T-helper 1 cell treated with Interleukin-12 subunit alpha and Interleukin-12 subunit beta and Interleukin-4 antibody, amounts not matched to agents 30 μg/mL and 1 μg/mL, for 36 hours (primary cell): Measurements from ENCODE around the gene BICC1.

ENCODE experiments used
- H3K27ac Mint-ChIP-seq: one replicate; pipeline ENCODE4 v1.8.0; 2021; ENCODE audit warnings: mild to moderate bottlenecking, mixed read lengths
- H3K27me3 Mint-ChIP-seq: one replicate; pipeline ENCODE4 v1.8.0; 2021; ENCODE audit warnings: low read depth, mixed read lengths
- H3K36me3 Mint-ChIP-seq: one replicate; pipeline ENCODE4 v1.8.0; 2021; ENCODE audit warnings: low read depth, mixed read lengths
- H3K4me1 Mint-ChIP-seq: one replicate; pipeline ENCODE4 v1.8.0; 2021; ENCODE audit warnings: low read depth, mixed read lengths
- H3K4me3 Mint-ChIP-seq: one replicate; pipeline ENCODE4 v1.8.0; 2021; ENCODE audit warnings: mild to moderate bottlenecking, moderate library complexity, mixed read lengths
- H3K9me3 Mint-ChIP-seq: one replicate; pipeline ENCODE4 v1.8.0; 2021; ENCODE audit warnings: mixed read lengths

Gene BICC1

DNA sequence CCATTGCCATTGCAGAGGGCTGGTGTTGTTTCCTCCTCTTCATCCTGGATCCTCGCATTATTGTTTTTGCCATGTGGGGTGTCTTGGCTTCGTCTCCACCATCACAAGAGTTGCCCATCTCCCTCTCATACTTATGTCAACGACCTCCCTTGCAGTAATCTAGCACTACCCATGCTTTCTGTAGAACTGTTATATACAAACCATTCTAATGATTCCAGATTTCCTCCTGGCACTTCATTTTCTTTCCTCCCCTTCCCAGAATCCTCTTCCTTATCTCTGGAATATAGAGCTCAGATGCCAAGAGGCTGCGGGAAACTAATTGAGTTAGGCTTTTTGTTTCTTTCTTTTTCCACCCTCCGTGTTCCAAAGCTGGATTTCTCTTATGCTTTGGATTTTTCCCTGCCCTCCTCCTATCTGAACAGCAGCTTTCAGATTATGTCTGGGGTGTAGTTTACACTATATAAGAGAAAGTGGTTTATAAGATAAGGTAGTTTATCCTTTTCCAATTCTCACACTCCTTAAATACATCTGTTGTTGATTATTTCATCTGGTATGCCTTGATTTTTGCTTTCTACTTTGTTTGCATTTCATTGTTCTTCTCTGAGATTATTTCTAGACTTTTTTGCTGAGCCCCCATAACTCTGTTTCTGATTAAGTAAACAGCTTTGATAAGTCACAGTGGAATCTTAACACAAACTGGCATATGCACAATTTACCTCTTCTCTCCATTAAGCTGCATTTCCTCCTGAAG is 264.1 kb downstream of the BICC1 start:
- no peaks in the 10 kb centered on the region for H3K4me1 Mint-ChIP-seq
- H3K9me3 Mint-ChIP-seq: no peaks in the 10 kb centered on the region
- H3K36me3 Mint-ChIP-seq: no peaks in the 10 kb centered on the region
- H3K27me3 Mint-ChIP-seq: no peaks in the 10 kb centered on the region
- no peak overlapping the region for H3K27ac Mint-ChIP-seq
- H3K4me3 Mint-ChIP-seq: no peak overlapping the region

DNA sequence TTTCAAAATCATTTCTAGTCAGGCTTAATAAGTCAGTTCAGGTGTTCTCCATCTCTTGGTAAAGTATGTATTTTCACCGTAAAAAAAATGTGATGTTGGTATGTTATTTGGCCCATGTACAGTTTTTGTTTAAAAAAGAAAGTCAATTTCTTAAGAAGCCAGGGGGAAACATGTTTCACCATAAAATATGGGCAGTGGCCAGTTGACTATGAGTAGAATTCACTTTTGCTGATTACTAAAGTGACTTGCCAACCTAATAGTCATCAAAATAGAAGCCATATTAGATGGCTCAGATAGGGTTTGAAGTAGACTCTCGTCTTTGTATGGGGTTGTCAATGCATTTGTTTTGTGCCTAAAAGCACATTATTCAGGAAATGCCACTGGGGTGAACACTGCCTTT is 266.3 kb downstream of the BICC1 start:
- Mint-ChIP-seq H3K27ac (no peak overlapping the region), H3K9me3 (no peaks in the 10 kb centered on the region), H3K4me3 (no peak overlapping the region), H3K4me1 (no peaks in the 10 kb centered on the region), H3K27me3 (no peaks in the 10 kb centered on the region), H3K36me3 (no peaks in the 10 kb centered on the region)

DNA sequence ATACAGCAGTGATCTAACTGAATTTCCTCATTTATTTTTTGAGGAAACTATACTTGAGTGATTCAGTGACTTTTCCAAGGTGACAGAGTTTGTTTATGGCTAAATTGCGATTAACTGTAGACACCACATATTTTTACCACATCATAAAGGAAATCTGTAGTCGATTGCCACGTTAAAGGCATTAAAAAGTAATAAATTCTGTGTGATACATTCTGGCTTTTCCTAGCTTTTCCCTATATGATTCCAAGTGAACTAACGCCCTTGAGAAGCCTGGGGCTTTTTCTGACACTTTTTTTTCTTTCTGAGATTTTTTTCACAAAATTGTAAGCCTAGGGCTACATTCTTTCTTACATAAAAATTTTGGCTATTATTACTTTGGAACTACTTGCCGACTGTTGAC is 266.9 kb downstream of the BICC1 start:
- Mint-ChIP-seq H3K27me3 (no peaks in the 10 kb centered on the region), H3K4me3 (no peak overlapping the region), H3K27ac (no peak overlapping the region), H3K4me1 (no peaks in the 10 kb centered on the region), H3K9me3 (no peaks in the 10 kb centered on the region), H3K36me3 (no peaks in the 10 kb centered on the region)

DNA sequence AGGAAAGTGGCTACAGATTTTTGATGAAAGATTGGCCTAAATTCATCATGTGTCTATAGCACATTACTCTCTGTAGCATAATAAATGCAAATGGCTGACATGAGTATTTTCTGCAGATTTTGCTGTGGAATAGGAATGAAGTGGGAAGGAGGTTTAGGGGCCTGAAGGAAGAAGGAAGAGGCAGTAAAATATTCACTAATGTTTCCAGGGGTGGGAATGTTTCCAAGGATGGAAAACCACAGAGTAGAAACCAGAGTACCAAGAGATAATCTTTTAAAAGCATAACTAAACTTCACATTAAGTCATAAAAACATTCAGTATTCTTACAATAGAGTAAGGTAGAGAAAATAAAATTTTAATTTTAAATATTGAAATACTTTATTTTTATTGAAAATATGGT is 267.8 kb downstream of the BICC1 start:
- Mint-ChIP-seq H3K9me3 (no peaks in the 10 kb centered on the region), H3K4me1 (no peaks in the 10 kb centered on the region), H3K36me3 (no peaks in the 10 kb centered on the region), H3K4me3 (no peak overlapping the region), H3K27me3 (no peaks in the 10 kb centered on the region), H3K27ac (no peak overlapping the region)

DNA sequence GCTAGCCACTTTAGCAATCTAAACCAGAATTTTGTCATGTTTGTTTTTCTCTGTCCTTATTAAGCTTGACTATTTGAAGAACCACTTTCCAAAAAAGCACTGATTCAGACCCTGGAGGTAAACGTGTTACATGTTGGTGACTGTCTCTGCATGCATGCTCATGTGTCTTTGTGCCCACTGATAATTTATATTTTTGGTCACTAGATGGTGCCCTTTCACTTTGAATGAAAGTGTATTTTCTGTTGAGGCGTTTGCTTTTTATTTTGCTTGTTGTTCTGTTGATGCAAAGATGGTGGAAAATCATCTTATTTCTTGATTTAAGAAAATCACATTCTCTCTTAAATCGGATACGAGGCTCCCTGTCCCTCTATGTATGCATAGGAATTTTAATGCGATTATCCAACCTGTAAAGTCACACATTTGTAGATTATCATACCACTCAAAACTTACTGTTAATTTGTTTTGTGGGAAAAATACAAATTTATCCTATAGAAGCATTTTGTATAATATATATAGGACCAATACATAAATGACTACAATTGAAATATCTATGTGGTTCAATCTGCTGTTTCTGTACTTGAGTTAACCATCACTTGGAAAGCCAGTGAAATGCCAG is 269.3 kb downstream of the BICC1 start:
- Mint-ChIP-seq H3K27me3 (no peaks in the 10 kb centered on the region), H3K36me3 (no peaks in the 10 kb centered on the region), H3K27ac (no peak overlapping the region), H3K4me1 (no peaks in the 10 kb centered on the region), H3K4me3 (no peak overlapping the region), H3K9me3 (no peaks in the 10 kb centered on the region)

DNA sequence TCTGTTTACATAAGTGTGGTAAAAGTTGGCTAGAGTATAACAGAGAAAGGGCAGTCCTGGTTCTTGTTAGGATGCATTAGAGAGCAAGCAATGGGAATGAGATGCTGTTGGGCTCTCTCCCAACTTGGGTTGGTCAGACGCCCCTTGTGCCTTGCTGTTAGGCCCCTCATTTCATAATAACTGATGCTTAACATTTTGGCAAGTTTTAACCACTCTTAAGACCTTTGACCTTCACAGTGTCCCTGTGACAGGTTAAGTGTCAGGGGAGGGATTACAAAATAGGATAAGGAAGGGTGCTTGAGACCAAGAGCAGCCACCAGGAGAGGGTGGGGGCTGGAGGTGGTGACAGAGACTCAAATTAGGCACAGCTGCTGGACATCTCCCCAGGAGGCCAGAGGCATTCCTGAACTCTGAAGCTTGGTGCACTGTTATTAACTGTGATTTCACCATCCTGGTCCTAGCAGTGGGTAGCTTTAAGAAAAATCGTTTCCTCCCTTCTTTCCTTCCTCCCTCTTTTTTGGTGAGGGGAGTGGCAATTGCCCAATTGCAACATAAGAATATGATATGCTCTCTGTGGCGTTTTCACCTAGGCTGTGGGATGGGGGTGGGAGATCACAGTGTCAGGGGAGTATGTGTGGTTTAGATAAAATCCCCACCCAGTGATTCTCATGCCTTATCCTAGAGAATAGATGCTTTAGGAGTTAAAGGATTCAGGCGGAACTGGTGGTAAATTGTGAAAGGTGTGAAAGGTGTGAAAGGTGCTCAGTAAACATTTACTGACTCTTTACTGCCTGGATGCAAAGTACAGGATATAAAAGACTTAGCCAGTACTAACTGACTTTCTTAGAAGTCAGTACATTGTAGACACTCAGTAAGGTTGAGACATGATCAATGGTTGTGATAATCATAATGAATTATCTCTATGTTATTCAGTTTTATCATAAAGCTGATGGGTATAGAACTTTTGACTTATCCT is 270.5 kb downstream of the BICC1 start:
- Mint-ChIP-seq H3K36me3 (no peaks in the 10 kb centered on the region), H3K9me3 (no peaks in the 10 kb centered on the region), H3K4me1 (no peaks in the 10 kb centered on the region), H3K4me3 (no peak overlapping the region), H3K27ac (no peak overlapping the region), H3K27me3 (no peaks in the 10 kb centered on the region)

DNA sequence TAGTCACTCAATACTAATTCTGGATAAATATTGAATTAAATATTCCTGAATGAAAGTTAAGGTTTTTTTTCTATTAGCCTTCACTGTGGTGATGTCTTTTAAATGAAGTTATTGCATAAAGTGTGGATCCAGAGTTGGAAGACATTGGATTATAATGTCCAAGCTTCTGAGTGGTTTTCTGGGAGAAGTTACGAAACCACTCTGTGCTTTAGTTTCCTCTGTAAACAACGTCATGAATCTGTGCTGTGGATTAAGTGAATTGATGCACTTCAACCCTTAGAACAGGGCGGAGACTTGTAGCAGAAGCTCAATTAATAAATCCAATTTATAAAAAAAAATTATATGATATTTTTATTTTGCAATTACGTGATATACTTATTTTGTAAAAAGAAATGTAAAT is 271.7 kb downstream of the BICC1 start:
- Mint-ChIP-seq H3K27me3 (no peaks in the 10 kb centered on the region), H3K36me3 (no peaks in the 10 kb centered on the region), H3K9me3 (no peaks in the 10 kb centered on the region), H3K4me3 (no peak overlapping the region), H3K4me1 (no peaks in the 10 kb centered on the region), H3K27ac (no peak overlapping the region)

DNA sequence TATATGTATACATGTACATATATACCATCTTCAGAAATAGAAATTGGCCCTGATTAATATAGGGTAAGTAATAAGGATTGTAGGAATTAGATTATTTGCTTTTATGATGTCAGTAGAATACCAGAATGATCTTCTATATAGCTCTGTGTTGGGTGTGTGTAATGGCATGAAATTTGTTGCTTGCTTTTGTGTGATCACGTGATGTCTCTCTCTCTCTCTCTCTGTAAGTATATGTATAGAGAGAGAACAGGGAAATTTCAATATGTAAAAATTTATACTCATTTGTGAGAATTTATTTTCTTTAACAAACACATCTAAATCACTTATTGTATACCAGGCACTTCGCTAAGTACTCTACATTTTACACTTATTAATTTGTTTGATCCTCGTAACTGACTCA is 272.7 kb downstream of the BICC1 start:
- Mint-ChIP-seq H3K27ac (no peak overlapping the region), H3K4me3 (no peak overlapping the region), H3K9me3 (no peaks in the 10 kb centered on the region), H3K36me3 (no peaks in the 10 kb centered on the region), H3K27me3 (no peaks in the 10 kb centered on the region), H3K4me1 (no peaks in the 10 kb centered on the region)

DNA sequence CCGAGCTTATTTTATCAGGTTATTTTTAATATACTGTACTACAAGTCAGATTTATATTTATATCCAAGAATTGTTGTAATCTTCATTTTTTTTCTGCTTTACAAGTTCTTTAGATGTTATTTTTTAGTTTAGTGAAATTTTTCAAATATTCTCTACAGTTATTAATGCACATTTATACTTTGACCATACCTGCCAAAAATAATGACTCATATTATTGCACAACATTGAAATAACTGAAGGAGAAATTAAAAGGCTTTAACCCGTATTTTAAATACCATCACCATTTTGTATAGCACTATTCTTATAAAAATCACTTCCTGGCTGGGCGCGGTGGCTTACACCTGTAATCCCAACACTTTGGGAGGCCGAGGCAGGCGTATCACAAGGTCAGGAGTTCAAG is 278.5 kb downstream of the BICC1 start:
- Mint-ChIP-seq H3K27ac (no peak overlapping the region), H3K4me1 (no peaks in the 10 kb centered on the region), H3K9me3 (no peaks in the 10 kb centered on the region), H3K27me3 (no peaks in the 10 kb centered on the region), H3K4me3 (no peak overlapping the region), H3K36me3 (no peaks in the 10 kb centered on the region)

DNA sequence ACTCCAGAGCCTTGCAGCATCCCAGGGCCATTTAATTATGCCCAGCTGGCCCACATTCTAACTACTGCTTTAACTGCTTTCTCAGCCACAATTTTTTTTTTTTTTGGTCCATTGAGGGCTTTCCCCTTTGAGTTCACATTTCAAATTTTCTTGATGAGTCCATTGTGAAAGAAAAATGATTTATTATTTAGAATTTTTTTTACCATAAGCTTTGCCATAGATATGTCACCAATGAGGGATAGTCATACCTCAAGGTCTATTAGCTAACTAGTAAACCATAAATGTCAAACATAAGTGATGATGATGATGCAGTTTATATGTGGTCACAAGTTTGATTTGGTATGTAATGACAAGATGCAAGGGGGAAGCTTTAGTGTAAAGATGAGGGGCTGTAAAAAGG is 282.9 kb downstream of the BICC1 start:
- H3K4me3 Mint-ChIP-seq: no peak overlapping the region
- no peaks in the 10 kb centered on the region for H3K36me3 Mint-ChIP-seq
- no peaks in the 10 kb centered on the region for H3K4me1 Mint-ChIP-seq
- no peak overlapping the region for H3K27ac Mint-ChIP-seq
- no peaks in the 10 kb centered on the region for H3K27me3 Mint-ChIP-seq
- no peaks in the 10 kb centered on the region for H3K9me3 Mint-ChIP-seq

DNA sequence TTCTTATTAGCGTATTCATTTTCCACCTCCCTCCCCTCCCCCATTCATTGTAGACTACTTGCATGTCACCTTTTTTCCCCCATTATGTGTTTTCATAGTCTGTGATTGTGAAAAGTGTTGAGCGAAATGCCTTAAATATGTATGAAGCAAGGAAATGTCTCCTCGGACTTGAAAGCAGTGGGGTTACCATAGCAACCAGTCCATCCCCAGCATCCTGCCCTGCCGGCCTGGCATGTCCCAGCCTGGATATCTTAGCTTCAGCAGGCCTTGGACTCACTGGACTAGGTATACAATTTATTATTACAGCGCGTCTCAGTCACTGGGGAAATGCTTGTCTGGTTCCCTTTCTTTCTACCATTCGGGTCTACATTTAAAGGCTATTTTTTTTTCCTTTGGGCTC is 283.6 kb downstream of the BICC1 start:
- H3K9me3 Mint-ChIP-seq: no peaks in the 10 kb centered on the region
- H3K27me3 Mint-ChIP-seq: no peaks in the 10 kb centered on the region
- H3K27ac Mint-ChIP-seq: no peak overlapping the region
- H3K36me3 Mint-ChIP-seq: no peaks in the 10 kb centered on the region
- no peak overlapping the region for H3K4me3 Mint-ChIP-seq
- no peaks in the 10 kb centered on the region for H3K4me1 Mint-ChIP-seq

DNA sequence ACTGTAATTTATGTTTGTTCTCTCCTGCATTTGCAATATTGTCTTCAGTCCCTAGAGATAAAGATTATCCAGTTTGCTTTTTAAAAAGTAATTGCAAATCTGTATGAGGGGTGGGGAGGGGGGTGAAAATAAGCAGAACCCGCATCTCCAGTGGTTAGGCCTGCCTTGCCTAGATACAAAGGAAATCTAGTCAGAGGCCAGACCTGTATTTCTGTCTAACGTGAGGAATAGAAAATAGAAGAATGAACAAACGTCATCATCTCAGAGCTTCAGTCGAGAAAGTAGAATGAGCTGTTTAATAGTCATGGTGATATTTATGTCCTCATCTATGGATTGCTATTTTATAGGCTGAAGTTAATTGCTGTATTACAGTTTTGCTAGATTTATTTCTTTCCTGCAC is 284.2 kb downstream of the BICC1 start:
- H3K4me3 Mint-ChIP-seq: no peak overlapping the region
- no peaks in the 10 kb centered on the region for H3K27me3 Mint-ChIP-seq
- no peaks in the 10 kb centered on the region for H3K36me3 Mint-ChIP-seq
- H3K27ac Mint-ChIP-seq: no peak overlapping the region
- H3K9me3 Mint-ChIP-seq: no peaks in the 10 kb centered on the region
- H3K4me1 Mint-ChIP-seq: no peaks in the 10 kb centered on the region

DNA sequence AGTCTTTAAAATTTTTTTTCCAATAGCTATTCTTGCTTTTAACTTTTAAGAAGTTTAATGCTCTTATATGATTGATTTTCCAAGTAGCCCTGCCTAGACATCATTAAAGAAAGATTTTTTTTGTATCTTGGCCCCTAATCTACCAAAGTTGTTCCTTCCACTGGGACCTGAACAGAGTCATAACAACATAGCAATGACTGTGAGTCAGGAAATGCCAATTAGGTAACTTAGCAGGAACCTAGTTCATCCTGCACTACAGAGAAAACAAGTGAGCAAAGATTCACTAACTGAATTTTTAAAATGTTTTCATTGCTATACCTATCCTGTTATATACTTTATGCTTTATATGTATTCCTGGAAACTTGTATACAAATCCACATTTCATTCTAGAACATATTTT is 284.7 kb downstream of the BICC1 start:
- H3K27me3 Mint-ChIP-seq: no peaks in the 10 kb centered on the region
- no peaks in the 10 kb centered on the region for H3K9me3 Mint-ChIP-seq
- H3K27ac Mint-ChIP-seq: no peak overlapping the region
- H3K4me1 Mint-ChIP-seq: no peaks in the 10 kb centered on the region
- H3K36me3 Mint-ChIP-seq: no peaks in the 10 kb centered on the region
- H3K4me3 Mint-ChIP-seq: no peak overlapping the region

DNA sequence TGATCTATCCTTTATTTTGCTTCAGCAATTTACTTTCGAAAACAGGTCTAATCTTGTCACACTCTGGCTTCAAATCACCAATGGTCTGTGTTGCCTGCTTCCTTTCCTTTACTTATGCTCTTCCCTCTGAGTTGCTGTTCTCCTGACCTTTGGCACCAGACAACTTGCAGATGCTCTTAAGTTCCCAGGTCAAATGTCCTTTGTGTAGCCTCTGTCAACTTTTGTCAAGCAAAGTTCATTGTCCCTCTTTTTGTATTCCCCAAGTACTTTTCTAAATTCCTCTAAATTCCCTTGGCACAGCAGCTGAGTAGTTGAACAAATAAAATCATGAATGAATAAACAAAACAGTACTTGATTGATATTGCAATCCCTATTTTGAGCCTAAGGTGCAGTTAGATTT is 289.4 kb downstream of the BICC1 start:
- Mint-ChIP-seq H3K9me3 (no peaks in the 10 kb centered on the region), H3K4me1 (no peaks in the 10 kb centered on the region), H3K36me3 (no peaks in the 10 kb centered on the region), H3K27ac (no peak overlapping the region), H3K27me3 (no peaks in the 10 kb centered on the region), H3K4me3 (no peak overlapping the region)

DNA sequence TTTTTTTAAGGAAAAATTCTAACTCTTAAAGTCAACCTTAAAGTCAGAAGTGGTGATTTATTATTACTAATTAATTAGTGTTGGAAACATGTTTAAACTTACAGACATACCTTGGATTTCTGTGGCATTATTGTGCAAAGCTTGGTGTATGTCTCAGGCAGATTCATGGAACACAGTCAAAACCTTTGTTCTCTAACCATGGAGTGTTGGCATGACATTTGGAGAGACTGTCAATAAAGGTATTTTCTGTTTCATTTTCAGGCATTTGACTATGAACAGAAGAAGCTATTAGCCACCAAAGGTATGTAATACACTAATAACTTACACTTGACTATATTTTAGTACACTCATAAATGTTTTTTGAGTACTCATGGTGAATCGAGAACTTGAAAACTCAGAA is 293.7 kb downstream of the BICC1 start:
- H3K27ac Mint-ChIP-seq: no peak overlapping the region
- H3K4me3 Mint-ChIP-seq: no peak overlapping the region
- no peaks in the 10 kb centered on the region for H3K9me3 Mint-ChIP-seq
- H3K4me1 Mint-ChIP-seq: no peaks in the 10 kb centered on the region
- no peaks in the 10 kb centered on the region for H3K36me3 Mint-ChIP-seq
- no peaks in the 10 kb centered on the region for H3K27me3 Mint-ChIP-seq
